Measurements from ENCODE around the gene NCOA5. TPM values are rescaled to one million over a fixed set of nuclear protein-coding genes. Genes with fewer than 3 reads are reported as not detected.
A peak's percentile ranks its signal among the peaks of the same experiment; 100 is the strongest.

The NCOA5 gene
- total and polyA plus RNA-seq, 9 of the 15 experiments (the other 6 are each of a cell fraction or from before 2014, with no cell fraction given) = 3.9 to 22.8 (median 13.8) TPM

DNA sequence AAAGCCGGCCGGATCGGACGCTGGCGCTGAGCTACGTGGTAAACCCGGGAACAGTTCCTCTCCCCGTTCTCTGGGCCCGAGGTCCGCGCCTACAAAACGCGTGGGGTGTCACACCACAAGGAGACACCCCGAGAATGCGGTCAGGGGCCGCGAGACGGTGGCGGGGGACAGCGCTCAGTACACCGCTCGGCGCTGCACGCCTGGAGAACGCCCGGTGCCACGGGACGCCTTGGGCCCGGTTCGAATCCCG is 670 bp downstream of the NCOA5 start (continued):
- TF ChIP-seq, protein P1, sequence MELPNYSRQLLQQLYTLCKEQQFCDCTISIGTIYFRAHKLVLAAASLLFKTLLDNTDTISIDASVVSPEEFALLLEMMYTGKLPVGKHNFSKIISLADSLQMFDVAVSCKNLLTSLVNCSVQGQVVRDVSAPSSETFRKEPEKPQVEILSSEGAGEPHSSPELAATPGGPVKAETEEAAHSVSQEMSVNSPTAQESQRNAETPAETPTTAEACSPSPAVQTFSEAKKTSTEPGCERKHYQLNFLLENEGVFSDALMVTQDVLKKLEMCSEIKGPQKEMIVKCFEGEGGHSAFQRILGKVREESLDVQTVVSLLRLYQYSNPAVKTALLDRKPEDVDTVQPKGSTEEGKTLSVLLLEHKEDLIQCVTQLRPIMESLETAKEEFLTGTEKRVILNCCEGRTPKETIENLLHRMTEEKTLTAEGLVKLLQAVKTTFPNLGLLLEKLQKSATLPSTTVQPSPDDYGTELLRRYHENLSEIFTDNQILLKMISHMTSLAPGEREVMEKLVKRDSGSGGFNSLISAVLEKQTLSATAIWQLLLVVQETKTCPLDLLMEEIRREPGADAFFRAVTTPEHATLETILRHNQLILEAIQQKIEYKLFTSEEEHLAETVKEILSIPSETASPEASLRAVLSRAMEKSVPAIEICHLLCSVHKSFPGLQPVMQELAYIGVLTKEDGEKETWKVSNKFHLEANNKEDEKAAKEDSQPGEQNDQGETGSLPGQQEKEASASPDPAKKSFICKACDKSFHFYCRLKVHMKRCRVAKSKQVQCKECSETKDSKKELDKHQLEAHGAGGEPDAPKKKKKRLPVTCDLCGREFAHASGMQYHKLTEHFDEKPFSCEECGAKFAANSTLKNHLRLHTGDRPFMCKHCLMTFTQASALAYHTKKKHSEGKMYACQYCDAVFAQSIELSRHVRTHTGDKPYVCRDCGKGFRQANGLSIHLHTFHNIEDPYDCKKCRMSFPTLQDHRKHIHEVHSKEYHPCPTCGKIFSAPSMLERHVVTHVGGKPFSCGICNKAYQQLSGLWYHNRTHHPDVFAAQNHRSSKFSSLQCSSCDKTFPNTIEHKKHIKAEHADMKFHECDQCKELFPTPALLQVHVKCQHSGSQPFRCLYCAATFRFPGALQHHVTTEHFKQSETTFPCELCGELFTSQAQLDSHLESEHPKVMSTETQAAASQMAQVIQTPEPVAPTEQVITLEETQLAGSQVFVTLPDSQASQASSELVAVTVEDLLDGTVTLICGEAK (IDR thresholded peaks at IDR 0.05) = 0 out of 2 replicates have a peak, but pooled peaks have one; percentile 26
- TF ChIP-seq, protein P1 (CRISPR knock-in tag; IDR thresholded peaks at IDR 0.05) = no peak
- TF ChIP-seq, protein P2, sequence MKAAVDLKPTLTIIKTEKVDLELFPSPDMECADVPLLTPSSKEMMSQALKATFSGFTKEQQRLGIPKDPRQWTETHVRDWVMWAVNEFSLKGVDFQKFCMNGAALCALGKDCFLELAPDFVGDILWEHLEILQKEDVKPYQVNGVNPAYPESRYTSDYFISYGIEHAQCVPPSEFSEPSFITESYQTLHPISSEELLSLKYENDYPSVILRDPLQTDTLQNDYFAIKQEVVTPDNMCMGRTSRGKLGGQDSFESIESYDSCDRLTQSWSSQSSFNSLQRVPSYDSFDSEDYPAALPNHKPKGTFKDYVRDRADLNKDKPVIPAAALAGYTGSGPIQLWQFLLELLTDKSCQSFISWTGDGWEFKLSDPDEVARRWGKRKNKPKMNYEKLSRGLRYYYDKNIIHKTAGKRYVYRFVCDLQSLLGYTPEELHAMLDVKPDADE (conservative IDR thresholded peaks at IDR 0.05; ENCODE audit: control insufficient read depth, low read depth, low read length) = 0 out of 2 replicates have a peak, but pooled peaks have one; percentile 51
- no peak for TF ChIP-seq PHF21A (IDR thresholded peaks at IDR 0.05; ENCODE audit: borderline replicate concordance, low read depth)
- TF ChIP-seq, protein P3, sequence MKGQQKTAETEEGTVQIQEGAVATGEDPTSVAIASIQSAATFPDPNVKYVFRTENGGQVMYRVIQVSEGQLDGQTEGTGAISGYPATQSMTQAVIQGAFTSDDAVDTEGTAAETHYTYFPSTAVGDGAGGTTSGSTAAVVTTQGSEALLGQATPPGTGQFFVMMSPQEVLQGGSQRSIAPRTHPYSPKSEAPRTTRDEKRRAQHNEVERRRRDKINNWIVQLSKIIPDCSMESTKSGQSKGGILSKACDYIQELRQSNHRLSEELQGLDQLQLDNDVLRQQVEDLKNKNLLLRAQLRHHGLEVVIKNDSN (CRISPR knock-in tag; IDR thresholded peaks at IDR 0.05) = 0 out of 2 replicates have a peak, but pooled peaks have one; percentile 25
- no peak for TF ChIP-seq NCOA1 (IDR thresholded peaks at IDR 0.05; ENCODE audit: low read depth)
- no peak for TF ChIP-seq ZNF165 (CRISPR knock-in tag; IDR thresholded peaks at IDR 0.05; ENCODE audit: borderline replicate concordance)
- TF ChIP-seq, protein P4, sequence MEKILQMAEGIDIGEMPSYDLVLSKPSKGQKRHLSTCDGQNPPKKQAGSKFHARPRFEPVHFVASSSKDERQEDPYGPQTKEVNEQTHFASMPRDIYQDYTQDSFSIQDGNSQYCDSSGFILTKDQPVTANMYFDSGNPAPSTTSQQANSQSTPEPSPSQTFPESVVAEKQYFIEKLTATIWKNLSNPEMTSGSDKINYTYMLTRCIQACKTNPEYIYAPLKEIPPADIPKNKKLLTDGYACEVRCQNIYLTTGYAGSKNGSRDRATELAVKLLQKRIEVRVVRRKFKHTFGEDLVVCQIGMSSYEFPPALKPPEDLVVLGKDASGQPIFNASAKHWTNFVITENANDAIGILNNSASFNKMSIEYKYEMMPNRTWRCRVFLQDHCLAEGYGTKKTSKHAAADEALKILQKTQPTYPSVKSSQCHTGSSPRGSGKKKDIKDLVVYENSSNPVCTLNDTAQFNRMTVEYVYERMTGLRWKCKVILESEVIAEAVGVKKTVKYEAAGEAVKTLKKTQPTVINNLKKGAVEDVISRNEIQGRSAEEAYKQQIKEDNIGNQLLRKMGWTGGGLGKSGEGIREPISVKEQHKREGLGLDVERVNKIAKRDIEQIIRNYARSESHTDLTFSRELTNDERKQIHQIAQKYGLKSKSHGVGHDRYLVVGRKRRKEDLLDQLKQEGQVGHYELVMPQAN (IDR thresholded peaks at IDR 0.05; ENCODE audit: borderline replicate concordance) = peak; percentile 78
- 0 out of 2 replicates have a peak, but pooled peaks have one; percentile 14 for TF ChIP-seq SPI1 (IDR thresholded peaks at IDR 0.05; ENCODE audit: borderline replicate concordance, low read depth, low read length)
- TF ChIP-seq, protein P5, sequence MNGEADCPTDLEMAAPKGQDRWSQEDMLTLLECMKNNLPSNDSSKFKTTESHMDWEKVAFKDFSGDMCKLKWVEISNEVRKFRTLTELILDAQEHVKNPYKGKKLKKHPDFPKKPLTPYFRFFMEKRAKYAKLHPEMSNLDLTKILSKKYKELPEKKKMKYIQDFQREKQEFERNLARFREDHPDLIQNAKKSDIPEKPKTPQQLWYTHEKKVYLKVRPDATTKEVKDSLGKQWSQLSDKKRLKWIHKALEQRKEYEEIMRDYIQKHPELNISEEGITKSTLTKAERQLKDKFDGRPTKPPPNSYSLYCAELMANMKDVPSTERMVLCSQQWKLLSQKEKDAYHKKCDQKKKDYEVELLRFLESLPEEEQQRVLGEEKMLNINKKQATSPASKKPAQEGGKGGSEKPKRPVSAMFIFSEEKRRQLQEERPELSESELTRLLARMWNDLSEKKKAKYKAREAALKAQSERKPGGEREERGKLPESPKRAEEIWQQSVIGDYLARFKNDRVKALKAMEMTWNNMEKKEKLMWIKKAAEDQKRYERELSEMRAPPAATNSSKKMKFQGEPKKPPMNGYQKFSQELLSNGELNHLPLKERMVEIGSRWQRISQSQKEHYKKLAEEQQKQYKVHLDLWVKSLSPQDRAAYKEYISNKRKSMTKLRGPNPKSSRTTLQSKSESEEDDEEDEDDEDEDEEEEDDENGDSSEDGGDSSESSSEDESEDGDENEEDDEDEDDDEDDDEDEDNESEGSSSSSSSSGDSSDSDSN (IDR thresholded peaks at IDR 0.05; ENCODE audit: borderline replicate concordance in 1 of 2, low read depth in 2 of 2, low read length in 2 of 2) = peak in 1 of 2 experiments; percentile 48; a peak in 1 of 4 replicates
- TF ChIP-seq HMGN3 (IDR thresholded peaks at IDR 0.05; ENCODE audit: borderline replicate concordance, extremely low read depth, insufficient read length, low read depth, low read length) = no peak
